ENCODE data around the gene CD300LF.

Gene CD300LF

DNA sequence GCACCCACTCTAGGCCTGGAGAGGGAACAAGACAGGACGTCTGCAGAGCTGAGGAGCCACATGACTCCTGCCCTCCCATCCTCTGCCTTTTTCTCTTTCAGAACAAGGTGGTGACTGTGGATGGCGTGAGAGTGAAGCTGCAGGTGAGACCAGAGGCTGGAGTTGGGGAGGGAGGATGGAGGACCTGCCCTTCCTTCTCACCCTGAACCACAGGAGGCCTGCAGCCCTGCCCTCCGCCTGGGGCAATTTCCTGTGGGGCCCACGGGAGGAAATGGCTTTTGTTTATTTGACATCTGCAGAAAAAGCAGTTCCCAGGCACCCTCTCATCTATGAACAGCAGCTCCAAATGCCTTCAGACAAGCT is 29.4 kb upstream of the CD300LF start:
- Mint-ChIP-seq H3K27me3 (ENCODE audit: low read depth) (peaks cover 61% of the 10 kb centered on the region), H3K27ac (peak overlapping the region in 2 of 3 experiments; percentile 33 to 57), H3K9me3 (no peaks in the 10 kb centered on the region), H3K36me3 (ENCODE audit: low read depth) (no peaks in the 10 kb centered on the region), H3K4me3 (no peak overlapping the region), H3K4me1 (peaks cover 33% of the 10 kb centered on the region)
- TF ChIP-seq, protein P1, sequence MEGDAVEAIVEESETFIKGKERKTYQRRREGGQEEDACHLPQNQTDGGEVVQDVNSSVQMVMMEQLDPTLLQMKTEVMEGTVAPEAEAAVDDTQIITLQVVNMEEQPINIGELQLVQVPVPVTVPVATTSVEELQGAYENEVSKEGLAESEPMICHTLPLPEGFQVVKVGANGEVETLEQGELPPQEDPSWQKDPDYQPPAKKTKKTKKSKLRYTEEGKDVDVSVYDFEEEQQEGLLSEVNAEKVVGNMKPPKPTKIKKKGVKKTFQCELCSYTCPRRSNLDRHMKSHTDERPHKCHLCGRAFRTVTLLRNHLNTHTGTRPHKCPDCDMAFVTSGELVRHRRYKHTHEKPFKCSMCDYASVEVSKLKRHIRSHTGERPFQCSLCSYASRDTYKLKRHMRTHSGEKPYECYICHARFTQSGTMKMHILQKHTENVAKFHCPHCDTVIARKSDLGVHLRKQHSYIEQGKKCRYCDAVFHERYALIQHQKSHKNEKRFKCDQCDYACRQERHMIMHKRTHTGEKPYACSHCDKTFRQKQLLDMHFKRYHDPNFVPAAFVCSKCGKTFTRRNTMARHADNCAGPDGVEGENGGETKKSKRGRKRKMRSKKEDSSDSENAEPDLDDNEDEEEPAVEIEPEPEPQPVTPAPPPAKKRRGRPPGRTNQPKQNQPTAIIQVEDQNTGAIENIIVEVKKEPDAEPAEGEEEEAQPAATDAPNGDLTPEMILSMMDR (IDR thresholded peaks at IDR 0.05; ENCODE audit: unreplicated experiment in 3 of 3), result no peak

DNA sequence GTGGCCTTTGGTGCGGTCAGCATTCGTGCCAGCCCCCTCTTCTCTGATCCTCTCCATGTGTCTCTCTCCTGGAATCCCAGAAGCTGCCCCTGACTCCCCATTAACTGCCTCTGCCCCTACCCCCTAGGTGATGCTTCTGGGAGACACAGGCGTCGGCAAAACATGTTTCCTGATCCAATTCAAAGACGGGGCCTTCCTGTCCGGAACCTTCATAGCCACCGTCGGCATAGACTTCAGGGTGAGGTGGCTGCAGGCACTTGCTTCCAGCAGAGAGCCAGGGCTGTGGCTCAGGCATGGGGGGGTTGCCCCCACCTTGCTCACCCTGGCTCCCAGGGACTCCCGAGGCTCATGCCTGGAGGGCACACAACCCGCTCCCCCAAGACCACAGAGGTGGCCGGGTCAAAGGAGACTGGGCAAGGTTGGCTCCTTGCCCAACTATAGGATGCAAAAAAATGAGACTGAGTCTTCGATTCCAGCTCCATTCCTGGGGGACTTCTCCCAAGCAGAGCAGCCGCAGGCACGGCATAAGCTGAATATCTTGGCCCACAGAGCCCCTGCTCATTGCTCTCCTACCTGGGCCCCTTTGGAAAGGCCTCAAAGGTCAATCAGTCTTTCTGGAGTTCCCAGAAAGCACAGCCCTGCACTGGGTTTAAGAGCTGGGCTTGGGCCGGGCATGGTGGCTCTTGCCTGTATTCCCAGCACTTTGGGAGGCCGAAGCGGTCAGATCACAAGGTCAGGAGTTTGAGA is 28.1 kb upstream of the CD300LF start:
- TF ChIP-seq, protein P1 (IDR thresholded peaks at IDR 0.05; ENCODE audit: unreplicated experiment in 3 of 3), result no peak
- peaks cover 61% of the 10 kb centered on the region for H3K27me3 Mint-ChIP-seq (ENCODE audit: low read depth)
- no peak overlapping the region for H3K4me3 Mint-ChIP-seq
- peaks cover 30% of the 10 kb centered on the region for H3K4me1 Mint-ChIP-seq
- no peaks in the 10 kb centered on the region for H3K9me3 Mint-ChIP-seq
- H3K27ac Mint-ChIP-seq, result no peak overlapping the region
- no peaks in the 10 kb centered on the region for H3K36me3 Mint-ChIP-seq (ENCODE audit: low read depth)

DNA sequence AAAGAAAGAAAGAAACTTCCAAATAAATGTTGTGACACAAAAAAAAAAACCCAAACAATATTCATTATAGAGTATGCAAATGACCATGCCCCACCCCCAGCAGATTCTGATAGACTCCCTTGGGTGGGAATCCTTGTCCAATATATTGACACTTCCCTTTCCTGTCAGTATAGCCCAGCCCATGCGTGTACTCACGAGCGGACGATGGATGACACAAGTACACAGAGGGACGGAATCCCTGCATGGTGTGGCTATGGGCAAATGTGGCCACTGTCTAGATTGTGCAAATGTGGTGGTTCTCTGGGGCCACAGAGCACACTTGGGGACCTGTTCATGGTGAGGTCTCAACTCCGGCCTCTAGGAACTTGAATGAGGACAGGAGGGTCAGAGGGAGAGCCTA is 27.4 kb upstream of the CD300LF start:
- Mint-ChIP-seq H3K27ac (no peak overlapping the region), H3K36me3 (ENCODE audit: low read depth) (no peaks in the 10 kb centered on the region), H3K4me1 (peaks cover 30% of the 10 kb centered on the region), H3K9me3 (no peaks in the 10 kb centered on the region), H3K27me3 (ENCODE audit: low read depth) (peaks cover 61% of the 10 kb centered on the region), H3K4me3 (no peak overlapping the region)
- TF ChIP-seq, protein P1 (IDR thresholded peaks at IDR 0.05; ENCODE audit: unreplicated experiment in 3 of 3), result no peak

DNA sequence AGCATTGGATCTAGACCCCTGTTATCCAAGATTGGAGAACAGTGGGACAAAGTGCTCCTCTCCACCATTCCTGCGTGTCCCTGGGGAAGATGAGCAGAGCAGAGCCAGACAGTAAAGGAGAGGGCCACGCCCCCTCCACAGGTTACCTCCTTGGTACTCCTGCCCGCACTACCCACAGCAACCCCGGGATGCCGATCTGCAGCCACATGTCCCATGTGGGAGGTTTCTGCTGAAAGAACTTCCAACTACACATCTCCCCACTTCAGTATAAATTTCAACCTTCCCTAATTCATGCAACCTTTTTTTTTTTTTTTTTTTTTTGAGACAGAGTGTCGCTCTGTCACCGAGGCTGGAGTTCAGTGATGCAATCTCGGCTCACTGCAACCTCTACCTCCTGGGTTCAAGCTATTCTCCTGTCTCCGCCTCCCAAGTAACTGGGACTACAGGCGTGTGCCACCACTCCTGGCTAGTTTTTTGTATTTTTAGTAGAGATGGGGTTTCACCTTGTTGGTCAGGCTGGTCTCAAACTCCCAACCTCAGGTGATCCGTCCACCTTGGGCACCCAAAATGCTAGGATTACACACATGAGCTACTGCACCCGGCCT is 26.6 kb upstream of the CD300LF start:
- H3K4me1 Mint-ChIP-seq, result peaks cover 25% of the 10 kb centered on the region

DNA sequence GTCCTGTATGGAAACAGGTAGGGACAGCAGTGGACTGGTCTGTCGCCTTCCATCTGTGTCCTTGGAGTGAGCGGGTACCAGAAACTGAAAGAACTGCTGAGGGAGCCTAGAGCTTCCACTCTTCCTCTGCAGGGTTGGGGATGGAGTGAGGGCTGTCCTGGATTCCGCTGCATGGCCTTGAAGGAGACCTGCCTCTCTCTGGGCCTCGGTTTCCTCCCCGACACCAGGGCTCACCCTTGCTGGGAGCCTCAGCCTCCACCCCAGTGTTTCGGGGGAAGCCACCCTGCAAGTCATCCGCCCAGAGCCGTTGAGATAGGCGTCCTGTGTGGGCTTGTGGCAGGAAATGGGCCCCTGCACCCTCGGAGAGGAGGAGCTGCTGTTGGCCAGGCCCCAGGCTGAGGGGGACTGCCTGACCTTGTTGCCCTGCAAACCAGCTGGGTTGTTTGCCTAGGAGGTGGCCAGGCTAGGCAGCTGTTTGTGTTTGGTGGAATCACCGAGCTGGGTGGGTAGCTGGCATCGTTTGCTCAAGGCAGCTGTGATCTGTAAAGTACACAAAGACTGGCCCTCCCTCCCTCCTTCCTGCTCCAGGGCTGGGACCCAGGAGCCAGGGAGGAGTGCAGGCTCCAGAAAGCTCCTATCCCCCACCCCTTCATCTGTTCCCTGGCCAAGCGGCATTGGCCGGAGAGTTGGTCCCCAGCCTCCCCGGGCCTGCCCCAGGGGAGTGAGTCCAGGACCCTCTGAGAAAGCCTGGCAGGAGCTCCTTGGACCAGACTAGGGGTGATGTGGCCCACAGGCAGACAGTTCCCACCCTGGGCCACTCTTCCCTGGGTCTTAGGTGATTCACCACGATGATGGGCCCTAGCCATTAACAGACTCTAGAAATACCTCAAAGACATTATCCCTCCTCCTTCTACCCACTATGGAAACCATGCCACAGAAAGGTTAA is 25.6 kb upstream of the CD300LF start:
- Mint-ChIP-seq H3K9me3 (no peaks in the 10 kb centered on the region), H3K4me1 (peaks cover 20% of the 10 kb centered on the region), H3K4me3 (peak overlapping the region; percentile 67 to 70 (median 69)), H3K36me3 (ENCODE audit: low read depth) (no peaks in the 10 kb centered on the region), H3K27me3 (ENCODE audit: low read depth) (peaks cover 53% of the 10 kb centered on the region), H3K27ac (peak overlapping the region in 2 of 3 experiments; percentile 16 to 49)
- TF ChIP-seq, protein P1 (IDR thresholded peaks at IDR 0.05; ENCODE audit: unreplicated experiment in 3 of 3), result no peak

More for the DNA sequence above, 26.6 kb upstream of the CD300LF start:
- no peaks in the 10 kb centered on the region for H3K9me3 Mint-ChIP-seq
- H3K4me3 Mint-ChIP-seq, result peak overlapping the region; percentile 26 to 67 (median 33)
- TF ChIP-seq, protein P1 (IDR thresholded peaks at IDR 0.05; ENCODE audit: unreplicated experiment in 3 of 3), result no peak
- peak overlapping the region in 2 of 3 experiments; percentile 16 to 49 for H3K27ac Mint-ChIP-seq
- H3K36me3 Mint-ChIP-seq (ENCODE audit: low read depth), result no peaks in the 10 kb centered on the region
- H3K27me3 Mint-ChIP-seq (ENCODE audit: low read depth), result peaks cover 58% of the 10 kb centered on the region

Measured in nephron (organoid).